GM12865 (cell line): ENCODE measurements around the gene ATP5PD.

ENCODE experiments used
- DNase-seq: peaks from one replicate; pipeline ENCODE4 v3.0.0; 2010; ENCODE audit warnings: low read depth
- H3K4me3 ChIP-seq: 2 replicates; pipeline ENCODE4 v1.5.1; 2011; ENCODE audit warnings: mild to moderate bottlenecking, low read depth, low read length, control low read depth
- CTCF ChIP-seq: IDR thresholded peaks from 2 replicates; pipeline ENCODE4 v1.5.1; 2011; ENCODE audit warnings: low read length, control low read depth, low read depth, inconsistent platforms; ENCODE audit not compliant: insufficient read depth; ENCODE audit errors: missing control alignments

The ATP5PD gene

GRCh38 chr17:74999523-74999922 is 47.2 kb downstream of the ATP5PD start:
- no peak for DNase-seq
- no peak for TF ChIP-seq CTCF
- no peak overlapping the region for H3K4me3 ChIP-seq

GRCh38 chr17:74998783-74999182 is 48.0 kb downstream of the ATP5PD start:
- TF ChIP-seq CTCF = no peak
- H3K4me3 ChIP-seq = no peak overlapping the region
- DNase-seq = no peak

GRCh38 chr17:74995847-74996246 is 50.9 kb downstream of the ATP5PD start:
- no peak for DNase-seq
- no peak overlapping the region for H3K4me3 ChIP-seq

GRCh38 chr17:74994440-74994839 is 52.3 kb downstream of the ATP5PD start:
- no peak overlapping the region for H3K4me3 ChIP-seq
- no peak for DNase-seq
- no peak for TF ChIP-seq CTCF

More at GRCh38 chr17:74995847-74996246, 50.9 kb downstream of the ATP5PD start:
- no peak for TF ChIP-seq CTCF

- DNase-seq = no peak
- TF ChIP-seq CTCF = no peak
- no peak overlapping the region for H3K4me3 ChIP-seq
Measured at GRCh38 chr17:74992223-74992622, 54.5 kb downstream of the ATP5PD start.

- H3K4me3 ChIP-seq = no peak overlapping the region
- TF ChIP-seq CTCF = no peak
- no peak for DNase-seq
Measured at GRCh38 chr17:74990581-74991105, 56.1 kb downstream of the ATP5PD start.
